ENCODE measurements around the gene FPR1. TPM values are rescaled to one million over a fixed set of nuclear protein-coding genes. Genes with fewer than 3 reads are reported as not detected.

FPR1 gene
- total RNA-seq, 1 donor, result 5.1 TPM

- Histone ChIP-seq H3K4me3 (ENCODE audit: insufficient read depth, low read length) (peak overlapping the region; percentile 56), H3K79me2 (ENCODE audit: insufficient read depth, low read length) (no peaks in the 10 kb centered on the region), H3K4me1 (ENCODE audit: insufficient read depth, low read length) (peaks cover 18% of the 10 kb centered on the region), H3K36me3 (ENCODE audit: insufficient read depth, low read length) (no peaks in the 10 kb centered on the region), H3K27ac (ENCODE audit: low read depth, low read length) (peak overlapping the region; percentile 82), H3K4me2 (ENCODE audit: insufficient read depth, low read length) (peak overlapping the region; percentile 69), H2AFZ (ENCODE audit: low read length) (peak overlapping the region; percentile 82), H3K9me3 (ENCODE audit: low read depth, low read length) (no peaks in the 10 kb centered on the region), H3K27me3 (ENCODE audit: insufficient read depth, low read length) (no peaks in the 10 kb centered on the region), H4K20me1 (ENCODE audit: insufficient read depth, low read length) (no peaks in the 10 kb centered on the region)
- peak; percentile 91 for DNase-seq (ENCODE audit: insufficient read length, low spot score, missing footprints)
- TF ChIP-seq CTCF (IDR thresholded peaks at IDR 0.05; ENCODE audit: extremely low read depth, low read depth, low read length), result peak; percentile 30
Measured at GRCh38 chr19:51799034-51799773, 47.5 kb upstream of the FPR1 start.

GRCh38 chr19:51798062-51798461 lies 46.4 kb upstream of the FPR1 start:
- DNase-seq (ENCODE audit: insufficient read length, low spot score, missing footprints), result no peak
- no peak overlapping the region for H3K27ac ChIP-seq (ENCODE audit: low read depth, low read length)
- H3K36me3 ChIP-seq (ENCODE audit: insufficient read depth, low read length), result no peaks in the 10 kb centered on the region
- H2AFZ ChIP-seq (ENCODE audit: low read length), result no peak overlapping the region
- H3K4me2 ChIP-seq (ENCODE audit: insufficient read depth, low read length), result no peak overlapping the region
- H3K27me3 ChIP-seq (ENCODE audit: insufficient read depth, low read length), result no peaks in the 10 kb centered on the region
- TF ChIP-seq CTCF (IDR thresholded peaks at IDR 0.05; ENCODE audit: extremely low read depth, low read depth, low read length), result no peak
- H3K9me3 ChIP-seq (ENCODE audit: low read depth, low read length), result no peaks in the 10 kb centered on the region
- H3K79me2 ChIP-seq (ENCODE audit: insufficient read depth, low read length), result no peaks in the 10 kb centered on the region
- H3K4me3 ChIP-seq (ENCODE audit: insufficient read depth, low read length), result no peak overlapping the region
- H4K20me1 ChIP-seq (ENCODE audit: insufficient read depth, low read length), result no peaks in the 10 kb centered on the region
- H3K4me1 ChIP-seq (ENCODE audit: insufficient read depth, low read length), result peaks cover 18% of the 10 kb centered on the region

GRCh38 chr19:51797480-51797879 lies 45.8 kb upstream of the FPR1 start:
- no peak for TF ChIP-seq CTCF (IDR thresholded peaks at IDR 0.05; ENCODE audit: extremely low read depth, low read depth, low read length)
- H2AFZ ChIP-seq (ENCODE audit: low read length), result no peak overlapping the region
- no peak overlapping the region for H3K4me2 ChIP-seq (ENCODE audit: insufficient read depth, low read length)
- no peaks in the 10 kb centered on the region for H3K79me2 ChIP-seq (ENCODE audit: insufficient read depth, low read length)
- no peak overlapping the region for H3K4me3 ChIP-seq (ENCODE audit: insufficient read depth, low read length)
- no peaks in the 10 kb centered on the region for H3K9me3 ChIP-seq (ENCODE audit: low read depth, low read length)
- H3K27ac ChIP-seq (ENCODE audit: low read depth, low read length), result no peak overlapping the region
- H3K4me1 ChIP-seq (ENCODE audit: insufficient read depth, low read length), result peaks cover 18% of the 10 kb centered on the region
- no peak for DNase-seq (ENCODE audit: insufficient read length, low spot score, missing footprints)
- H3K27me3 ChIP-seq (ENCODE audit: insufficient read depth, low read length), result no peaks in the 10 kb centered on the region
- no peaks in the 10 kb centered on the region for H4K20me1 ChIP-seq (ENCODE audit: insufficient read depth, low read length)
- H3K36me3 ChIP-seq (ENCODE audit: insufficient read depth, low read length), result no peaks in the 10 kb centered on the region

- Histone ChIP-seq H4K20me1 (ENCODE audit: insufficient read depth, low read length) (no peaks in the 10 kb centered on the region), H3K4me1 (ENCODE audit: insufficient read depth, low read length) (peaks cover 18% of the 10 kb centered on the region), H3K27ac (ENCODE audit: low read depth, low read length) (no peak overlapping the region), H3K4me2 (ENCODE audit: insufficient read depth, low read length) (no peak overlapping the region), H3K36me3 (ENCODE audit: insufficient read depth, low read length) (no peaks in the 10 kb centered on the region), H3K27me3 (ENCODE audit: insufficient read depth, low read length) (no peaks in the 10 kb centered on the region), H2AFZ (ENCODE audit: low read length) (no peak overlapping the region), H3K4me3 (ENCODE audit: insufficient read depth, low read length) (no peak overlapping the region), H3K9me3 (ENCODE audit: low read depth, low read length) (no peaks in the 10 kb centered on the region), H3K79me2 (ENCODE audit: insufficient read depth, low read length) (no peaks in the 10 kb centered on the region)
- no peak for DNase-seq (ENCODE audit: insufficient read length, low spot score, missing footprints)
- TF ChIP-seq CTCF (IDR thresholded peaks at IDR 0.05; ENCODE audit: extremely low read depth, low read depth, low read length), result no peak
Measured at GRCh38 chr19:51796195-51796679, 44.6 kb upstream of the FPR1 start.
